HG03060 (cell line): Measurements from ENCODE around the gene CTIF.

Experiments used
- ATAC-seq: cut with Tn5 transposase; IDR thresholded peaks from one replicate; pipeline ENCODE4 v1.9.1; 2021; ENCODE audit warnings: low read depth, moderate number of reproducible peaks; ENCODE audit not compliant: unreplicated experiment

CTIF gene

DNA sequence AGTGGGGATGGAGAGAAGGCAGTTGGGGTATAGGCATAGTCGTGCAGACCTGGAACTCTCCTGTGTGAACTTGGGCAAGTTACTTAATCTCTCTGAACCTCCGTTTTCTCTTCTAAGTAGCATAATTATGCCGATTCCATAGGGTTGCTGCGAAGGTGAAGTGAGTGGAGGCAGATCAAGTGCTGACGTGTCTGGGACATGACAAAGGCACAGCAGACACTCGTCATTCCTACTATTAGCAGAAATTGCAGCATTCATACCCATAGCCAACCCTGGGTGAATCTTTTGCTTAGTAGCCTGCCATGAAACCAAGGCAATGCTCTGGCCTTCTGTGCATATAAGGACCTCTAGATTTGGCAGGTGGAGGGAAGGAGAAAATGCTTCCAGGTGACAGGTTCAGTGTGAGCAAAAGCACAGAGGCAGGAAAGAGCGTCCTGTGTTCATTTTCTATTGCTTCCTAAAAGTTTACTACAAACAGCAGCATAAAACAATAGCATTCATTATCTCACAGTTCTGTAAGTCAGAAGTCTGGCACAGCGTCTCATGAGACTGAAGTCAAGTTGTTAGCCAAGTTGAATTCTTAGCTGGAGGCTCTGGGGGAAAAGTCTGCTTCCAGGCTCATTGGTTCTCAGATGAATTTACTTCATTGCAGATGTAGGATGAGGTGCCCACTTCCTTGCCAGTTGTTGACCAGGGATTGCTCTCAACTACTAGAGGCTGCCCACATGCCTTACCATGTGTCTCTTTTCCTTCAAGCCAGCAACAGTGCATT lies 77.8 kb downstream of the CTIF start:
- ATAC-seq: no peak

DNA sequence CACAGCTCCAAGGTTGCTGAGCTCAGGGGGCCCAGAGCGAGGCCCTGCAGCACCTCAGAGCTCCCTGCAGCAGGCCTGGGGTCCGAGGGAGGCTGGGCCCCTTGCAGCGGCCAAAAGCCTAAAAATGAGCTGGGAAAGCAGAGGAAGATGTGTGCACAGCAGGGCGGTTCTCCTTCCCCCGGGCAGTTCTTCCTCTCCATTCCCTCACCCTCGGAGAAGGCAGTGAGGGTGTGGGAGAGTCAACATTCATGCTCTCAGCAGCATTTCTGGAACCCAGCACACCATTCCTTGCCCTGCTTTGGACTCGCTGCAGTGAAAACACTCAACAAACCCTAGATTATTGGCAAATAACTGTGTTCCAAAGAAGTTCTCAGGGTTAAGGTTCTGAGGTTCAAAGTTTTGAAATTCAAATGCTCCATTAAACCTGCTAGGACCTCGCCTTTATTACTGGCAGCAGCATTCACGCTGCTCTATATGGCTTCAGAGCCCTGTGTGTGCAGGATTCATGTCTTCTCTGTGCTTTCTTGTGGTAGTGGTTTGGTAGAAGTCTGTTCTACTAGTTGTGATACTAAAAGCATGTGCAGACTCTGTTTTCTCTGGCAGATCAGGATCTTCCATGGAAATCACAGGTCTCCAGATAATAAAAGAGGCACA lies 79.1 kb downstream of the CTIF start:
- no peak for ATAC-seq

DNA sequence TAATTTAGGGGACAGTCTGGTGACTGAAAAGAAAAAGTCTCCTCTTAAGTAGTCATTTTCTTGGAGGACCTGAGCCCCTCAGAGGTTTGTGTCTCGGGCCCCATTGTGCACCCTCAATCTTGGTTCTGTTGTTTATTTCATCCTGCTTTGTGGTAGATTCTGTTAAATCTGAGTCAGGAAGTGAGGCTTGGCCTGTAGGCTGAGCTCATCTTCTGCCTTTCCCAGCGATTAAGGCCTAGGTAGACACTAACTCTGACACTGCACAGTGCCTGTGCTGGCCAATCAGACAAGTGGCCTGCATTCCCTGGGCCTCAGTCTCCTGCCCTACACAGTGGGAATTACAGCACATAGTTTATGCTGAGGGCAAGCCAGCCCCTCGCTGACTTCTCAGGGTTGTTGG lies 80.2 kb downstream of the CTIF start:
- no peak for ATAC-seq

DNA sequence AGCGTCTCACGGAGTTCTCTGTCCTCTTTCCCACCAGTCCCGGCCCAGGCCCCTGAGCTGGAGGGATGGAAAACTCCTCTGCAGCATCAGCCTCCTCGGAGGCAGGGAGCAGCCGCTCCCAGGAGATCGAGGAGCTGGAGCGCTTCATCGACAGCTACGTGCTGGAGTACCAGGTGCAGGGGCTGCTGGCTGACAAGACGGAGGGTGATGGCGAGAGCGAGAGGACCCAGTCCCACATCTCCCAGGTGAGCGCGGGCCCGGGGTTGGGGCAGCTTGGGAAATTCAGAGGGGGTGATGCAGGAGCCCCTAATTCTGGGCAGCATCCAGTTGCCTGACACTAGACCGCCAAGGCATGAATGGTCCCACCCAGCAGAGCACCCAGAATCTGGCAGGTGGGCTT lies 80.7 kb downstream of the CTIF start:
- ATAC-seq: no peak

DNA sequence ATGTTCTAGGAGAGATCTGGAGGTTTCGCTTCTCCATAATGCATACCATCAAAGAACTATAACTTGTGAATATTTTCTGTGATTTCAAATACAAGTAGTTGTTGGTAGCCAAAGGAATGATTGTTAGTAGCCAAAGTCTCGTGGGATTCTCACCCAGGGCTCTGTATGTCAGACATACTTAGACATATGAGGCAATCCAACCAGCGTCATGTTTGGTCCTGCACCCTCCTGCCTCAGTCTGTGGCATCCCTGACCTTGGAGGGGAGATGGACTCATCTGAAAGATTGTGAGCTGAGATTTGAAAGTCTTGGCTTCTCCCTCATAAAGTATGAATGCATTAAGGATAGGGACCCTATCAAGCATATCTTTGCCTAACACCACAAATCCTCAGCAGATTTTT lies 81.2 kb downstream of the CTIF start:
- no peak for ATAC-seq

DNA sequence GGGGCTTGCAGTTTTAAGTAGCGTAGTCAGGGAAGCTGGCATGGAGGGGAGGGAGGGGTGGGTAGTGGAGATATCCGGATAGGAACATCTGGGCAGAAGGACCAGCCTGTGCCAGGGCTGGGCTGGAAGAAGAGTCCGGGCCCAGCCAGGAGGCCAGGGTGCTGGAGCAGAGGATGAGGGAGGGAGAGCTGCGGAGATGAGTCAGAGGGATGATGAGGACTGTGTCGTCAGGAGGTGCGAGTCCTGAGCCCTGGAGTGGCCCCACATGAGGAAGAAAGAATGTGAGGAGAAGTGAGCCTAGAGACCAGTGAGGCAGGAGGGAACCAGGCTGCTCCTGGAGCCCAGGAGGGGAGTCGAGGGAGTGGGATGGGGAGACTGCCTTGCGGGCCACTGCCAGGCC lies 82.4 kb downstream of the CTIF start:
- ATAC-seq: no peak

DNA sequence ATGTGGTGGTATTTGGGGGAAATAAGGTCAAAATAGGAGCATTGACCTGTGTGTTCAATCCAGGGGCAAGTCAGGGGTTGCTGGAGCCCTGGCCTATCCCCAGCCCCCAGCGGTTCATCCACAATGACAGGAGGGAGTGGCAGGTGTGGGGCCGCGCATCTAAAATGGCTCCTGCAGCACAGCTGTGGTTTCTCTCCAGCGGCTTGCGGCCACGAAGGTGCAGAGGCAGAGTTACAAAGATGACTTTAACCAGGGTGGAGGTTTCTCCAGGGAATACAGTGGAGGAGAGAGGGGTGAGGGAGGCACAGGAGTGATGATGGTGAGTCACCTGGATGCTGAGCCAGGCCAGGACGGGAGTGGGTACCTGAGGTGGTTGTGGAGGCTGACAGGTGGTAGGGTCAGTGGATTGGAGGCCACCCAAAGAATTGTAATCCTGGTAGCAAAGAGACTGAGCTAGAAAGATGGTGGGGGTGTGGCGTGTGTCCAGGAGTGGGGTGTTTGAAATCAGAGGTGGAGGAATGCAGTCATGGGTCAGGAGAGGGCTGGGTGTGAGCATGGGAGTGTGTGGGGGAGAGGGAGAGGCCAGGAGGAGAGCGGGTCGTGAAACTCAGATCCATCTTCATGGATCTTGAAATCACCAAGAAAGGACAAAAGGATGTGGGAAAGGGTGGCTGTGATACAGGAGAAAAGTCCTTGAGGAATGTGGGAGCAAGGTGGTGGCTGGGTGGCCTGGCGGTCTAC lies 83.2 kb downstream of the CTIF start:
- no peak for ATAC-seq

DNA sequence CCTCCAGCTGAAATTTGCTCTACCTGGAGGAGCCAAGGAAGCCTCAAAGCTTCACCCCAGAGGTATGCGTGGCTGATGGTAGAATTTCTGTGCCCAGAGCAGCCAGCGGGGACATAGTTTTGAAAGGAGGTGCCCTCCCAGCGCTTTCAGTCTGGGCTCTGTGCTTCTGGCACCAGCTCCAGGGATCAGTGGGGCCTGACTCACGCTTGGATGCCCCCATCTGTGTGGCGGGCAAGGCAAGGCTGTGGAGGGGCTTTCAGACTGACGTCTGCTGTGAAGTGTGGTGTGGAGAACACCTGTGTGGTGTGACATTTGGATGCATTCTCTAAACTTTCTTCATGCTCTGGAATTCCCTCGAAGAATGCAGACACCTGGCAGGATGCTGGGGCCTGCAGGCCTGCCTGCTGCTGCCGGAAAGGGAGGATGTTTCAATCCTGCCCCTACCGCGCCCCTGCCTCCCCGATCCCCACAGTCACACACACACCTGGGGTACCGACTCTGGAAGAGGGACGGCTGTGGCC lies 84.1 kb downstream of the CTIF start:
- ATAC-seq: no peak

DNA sequence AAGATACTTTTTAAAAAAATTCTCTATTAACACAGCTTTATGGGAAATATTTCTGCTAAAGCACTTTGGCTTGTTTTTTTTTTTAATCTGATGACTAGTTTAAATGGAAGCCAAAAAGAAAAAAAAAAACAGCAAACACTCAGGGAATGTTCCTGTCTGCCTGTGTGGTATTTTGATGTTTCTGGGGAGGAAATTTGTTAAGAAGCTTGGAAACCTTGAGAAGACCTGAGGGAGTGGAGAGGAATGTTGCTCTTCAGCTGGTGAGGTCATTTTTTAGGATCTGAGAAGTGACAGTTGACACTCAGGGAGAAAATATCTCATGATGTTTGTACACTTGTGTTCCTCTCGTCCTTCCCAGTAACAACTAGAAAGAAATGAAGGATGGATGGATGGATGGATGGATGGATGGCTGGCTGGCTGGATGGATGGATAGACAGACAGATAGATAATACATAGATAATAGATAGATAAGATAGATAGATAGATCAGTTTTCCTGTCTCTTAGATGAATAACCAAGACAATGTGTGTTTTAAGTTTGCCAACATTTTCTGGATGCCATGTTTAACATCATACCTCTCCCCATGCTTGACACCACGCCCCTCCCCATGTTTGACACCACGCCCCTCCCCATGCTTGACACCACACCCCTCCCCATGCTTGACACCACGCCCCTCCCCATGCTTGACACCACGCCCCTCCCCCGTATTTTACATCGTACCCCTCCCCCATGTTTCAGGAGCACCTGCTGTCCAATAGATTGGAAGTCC lies 84.8 kb downstream of the CTIF start:
- no peak for ATAC-seq

DNA sequence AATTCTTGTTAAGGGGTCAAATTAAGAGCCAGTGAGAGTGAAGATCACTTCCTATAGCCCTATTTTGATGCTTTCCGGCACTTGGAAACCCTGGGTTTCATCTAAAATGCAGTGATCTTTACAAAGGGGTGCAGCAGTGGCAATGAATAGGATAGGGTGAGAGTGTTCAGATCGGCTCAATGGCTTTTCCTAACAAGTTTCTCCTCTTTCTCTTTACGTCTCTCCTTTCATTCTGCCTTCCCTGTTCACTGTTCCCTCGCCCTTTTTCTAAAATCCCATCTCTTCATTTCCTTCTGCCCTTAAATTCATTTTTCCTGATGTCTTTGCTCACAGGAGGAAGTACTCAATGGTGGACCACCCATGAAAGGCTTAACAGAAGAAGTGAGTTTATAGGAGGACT lies 86.0 kb downstream of the CTIF start:
- ATAC-seq: no peak

DNA sequence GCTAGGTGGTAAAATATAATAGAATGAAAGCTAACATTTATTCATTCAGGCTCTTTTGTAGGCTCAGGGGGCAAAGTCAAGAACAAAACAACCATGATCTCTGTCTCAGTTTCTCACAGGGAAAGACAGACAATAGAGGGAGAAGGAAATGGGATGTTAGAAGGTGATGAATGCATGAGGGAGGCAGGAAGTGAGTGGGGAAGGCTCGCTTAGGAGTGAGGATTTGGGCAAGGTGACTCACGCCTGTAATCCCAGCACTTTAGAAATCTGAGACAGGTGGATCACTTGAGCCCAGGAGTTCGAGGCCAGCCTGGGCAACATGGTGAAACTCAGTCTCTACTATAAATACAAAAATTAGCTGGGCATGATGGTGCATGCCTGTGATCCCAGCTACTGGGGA lies 88.4 kb downstream of the CTIF start:
- ATAC-seq: no peak

DNA sequence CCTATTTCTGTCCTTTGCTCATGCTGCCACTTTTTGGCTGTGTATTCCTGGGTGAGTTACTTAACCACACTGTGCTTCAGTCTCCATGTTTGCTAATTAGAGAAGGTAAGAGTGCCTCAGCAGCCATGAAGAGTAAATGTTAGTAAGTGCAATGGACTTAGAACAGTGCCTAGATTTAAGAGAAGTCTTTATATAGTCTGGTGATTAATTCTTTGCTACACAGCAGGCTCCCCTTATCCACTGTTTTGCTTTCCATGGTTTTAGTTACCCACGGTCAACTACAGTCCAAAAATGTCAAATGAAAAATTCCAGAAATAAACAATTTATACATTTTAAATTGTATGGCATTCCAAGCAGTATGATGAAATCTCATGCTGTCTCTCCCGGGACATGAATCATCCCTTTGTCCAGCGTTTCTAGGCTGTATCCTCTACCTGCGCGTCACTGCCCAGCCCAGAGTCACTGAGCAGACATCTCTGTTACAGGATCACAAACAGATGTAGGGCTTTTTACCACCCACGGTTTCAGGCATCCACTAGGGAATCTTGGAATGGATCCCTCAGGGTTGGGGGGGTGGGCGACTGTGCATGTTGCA lies 91.0 kb downstream of the CTIF start:
- no peak for ATAC-seq

DNA sequence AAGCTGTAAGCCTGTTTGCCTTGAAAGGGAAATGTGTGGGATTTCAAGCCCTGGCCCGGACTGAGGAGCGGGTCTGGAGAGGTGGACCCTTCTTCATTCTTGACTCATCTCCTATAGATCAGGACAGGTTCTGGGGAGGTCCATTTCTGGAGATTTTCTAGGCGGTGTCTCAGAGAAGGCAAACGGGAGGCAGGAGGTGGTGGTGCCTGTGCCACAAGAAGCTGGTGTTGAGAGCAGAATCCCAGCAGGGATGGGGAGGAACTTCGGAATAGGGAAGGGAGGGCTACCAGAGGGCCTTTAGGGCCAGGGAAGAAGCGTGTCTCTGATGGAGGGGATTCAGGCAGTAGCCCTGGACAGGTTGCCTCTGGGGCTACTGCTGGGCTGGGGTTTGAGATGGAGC lies 93.0 kb downstream of the CTIF start:
- ATAC-seq: no peak

DNA sequence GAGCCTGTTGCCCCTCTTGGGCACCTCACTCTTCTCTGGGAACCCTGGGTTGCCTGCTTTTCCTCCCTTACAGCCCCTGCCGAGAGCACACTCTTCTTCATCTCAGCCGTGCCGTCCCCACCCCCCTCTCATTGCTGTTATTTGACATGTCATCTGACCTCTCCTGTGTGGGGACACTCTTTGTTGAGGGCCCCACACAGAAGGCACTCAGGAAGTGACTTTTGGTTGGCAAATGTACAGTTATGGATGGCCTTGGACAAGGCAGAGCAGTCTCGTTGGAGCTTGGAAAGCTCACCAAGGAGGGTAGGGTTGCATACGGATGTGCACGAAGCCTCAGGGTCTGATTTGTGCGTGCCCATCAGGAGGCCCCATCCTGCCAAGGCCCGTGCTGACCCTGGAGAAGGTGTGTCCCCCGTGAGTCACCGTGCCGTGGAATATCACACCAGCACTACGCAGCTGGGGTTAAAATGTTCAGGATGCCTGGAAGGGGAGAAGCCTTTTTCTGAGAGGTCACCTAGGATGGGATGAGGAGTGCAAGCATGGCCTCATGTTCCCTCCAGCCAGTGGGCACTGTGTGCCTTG lies 93.9 kb downstream of the CTIF start:
- no peak for ATAC-seq

DNA sequence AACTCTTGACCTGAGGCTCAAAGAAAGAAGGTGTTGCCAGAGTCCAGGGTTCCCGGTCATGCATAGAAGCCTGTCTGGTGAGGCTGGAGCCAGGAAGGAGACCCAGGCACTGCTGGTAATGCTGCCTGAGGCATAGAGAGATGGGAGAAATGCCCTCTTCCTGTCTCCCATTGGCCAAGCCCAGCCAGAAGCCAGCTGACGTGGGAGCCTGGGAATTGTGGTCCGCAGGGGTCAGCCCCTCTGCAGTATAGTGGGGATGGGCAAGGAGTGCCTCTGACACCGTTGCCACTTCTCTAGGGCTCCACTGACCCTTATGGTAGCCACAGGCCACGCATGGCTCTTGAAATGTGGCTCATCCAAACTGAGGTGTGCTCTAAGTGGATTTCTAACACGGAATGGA lies 95.7 kb downstream of the CTIF start:
- ATAC-seq: no peak

DNA sequence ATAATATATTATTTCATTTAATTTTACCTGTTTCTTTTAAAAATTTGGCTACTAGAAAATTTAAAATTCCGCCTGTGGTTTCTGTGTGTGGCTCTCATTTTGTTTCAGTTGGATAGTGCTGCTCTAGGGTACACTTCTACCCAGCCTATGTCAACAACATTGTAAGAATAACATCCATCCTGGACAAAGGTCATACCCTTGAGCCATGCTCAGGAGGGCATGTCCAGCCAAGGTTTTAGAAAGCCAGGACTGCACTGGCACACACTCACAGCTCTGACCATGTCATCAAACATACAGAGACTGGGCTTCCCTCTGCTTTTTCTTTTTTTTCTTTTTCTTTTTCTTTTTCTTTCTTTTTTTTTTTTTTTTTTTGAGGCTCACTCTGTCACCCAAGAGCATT lies 96.1 kb downstream of the CTIF start:
- no peak for ATAC-seq

DNA sequence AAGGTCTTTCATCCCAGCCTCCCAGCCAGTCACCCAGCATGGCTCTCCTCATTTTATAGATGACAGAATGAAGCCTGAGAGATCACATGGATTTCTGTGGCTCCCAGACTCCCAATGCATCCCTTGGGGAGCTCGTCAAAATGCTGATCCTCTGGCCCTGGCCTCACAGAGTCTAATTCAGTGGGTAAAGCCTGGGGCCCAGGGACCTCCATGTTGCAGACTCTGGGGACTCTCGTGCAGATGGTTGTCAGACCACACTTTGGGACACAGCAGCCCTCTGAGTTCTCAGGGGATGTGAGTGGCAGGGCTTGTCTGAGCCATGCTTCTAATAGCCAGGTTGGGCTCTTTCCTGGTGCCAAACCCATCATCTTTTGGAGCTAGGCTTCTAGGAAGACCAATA lies 97.0 kb downstream of the CTIF start:
- no peak for ATAC-seq

DNA sequence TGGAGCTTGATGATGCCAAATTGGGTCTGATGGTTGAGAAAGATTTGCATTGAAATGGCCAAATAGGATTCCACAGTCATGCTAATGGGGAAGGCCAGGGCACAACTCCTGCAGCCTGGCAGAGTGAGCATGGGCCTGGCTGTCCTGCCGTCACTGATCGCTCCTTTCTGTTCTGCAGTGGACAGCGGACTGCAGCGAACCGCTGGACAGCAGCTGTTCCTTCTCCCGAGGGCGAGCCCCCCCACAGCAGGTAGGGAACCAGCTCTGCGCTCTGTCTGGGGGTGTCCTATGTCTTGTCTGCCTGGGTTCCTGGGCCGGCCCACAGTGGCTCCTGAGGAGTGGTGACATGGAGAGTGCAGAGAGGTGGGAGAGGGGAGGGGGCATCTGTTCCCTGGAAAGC lies 97.6 kb downstream of the CTIF start:
- ATAC-seq: no peak

DNA sequence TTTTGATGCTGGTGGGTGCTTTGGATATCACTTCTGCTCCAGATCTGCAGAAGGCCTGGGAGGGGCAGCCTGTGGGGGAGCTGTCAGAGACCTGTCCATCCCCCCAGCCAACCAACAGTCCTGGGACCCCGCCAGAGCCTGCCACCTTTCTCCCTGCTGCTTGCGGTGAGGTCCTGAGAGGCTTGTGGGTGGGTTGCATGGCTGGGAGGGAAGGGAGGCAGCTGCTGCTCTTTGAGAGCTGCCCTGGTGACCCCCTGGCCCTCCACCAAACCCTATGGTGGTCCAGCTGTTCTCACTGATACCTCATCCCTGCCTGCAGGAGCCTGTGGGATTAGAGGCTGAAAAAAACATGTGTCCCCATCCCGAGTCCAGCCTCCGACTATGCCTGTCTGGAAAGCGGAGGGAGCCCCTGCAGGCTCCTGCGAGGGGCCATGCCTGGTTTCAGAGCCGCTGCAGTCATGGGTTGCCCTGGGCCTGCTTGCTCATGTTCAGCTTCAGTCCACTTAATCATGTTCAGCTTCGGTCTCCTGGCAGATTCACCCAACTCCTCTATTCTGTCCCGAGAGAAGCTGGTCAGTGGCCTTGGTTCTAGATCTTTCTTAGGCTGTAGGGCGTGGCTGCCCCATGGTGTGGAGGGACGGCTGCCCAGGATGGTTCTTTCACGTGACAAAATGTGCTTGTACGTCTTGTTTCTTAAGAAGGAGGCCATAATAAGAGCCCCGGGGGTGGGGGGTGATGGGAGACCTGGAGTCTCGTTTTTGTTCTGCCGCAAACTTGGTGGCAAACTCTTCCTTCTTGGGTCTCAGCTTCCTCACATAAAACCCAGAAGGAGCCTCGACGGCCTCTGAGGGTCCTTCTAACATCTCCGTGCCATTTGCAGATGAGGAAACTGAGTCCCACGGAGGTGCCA lies 98.5 kb downstream of the CTIF start:
- no peak for ATAC-seq
